GM18507 (cell line): ENCODE data around the gene NUP42.
"Not testable (repeated sequence)": the region's sequence is repeated elsewhere in the genome, so short reads cannot be mapped to it uniquely, and the experiment has no call there.

Experiments
- DNase-seq: peaks from one replicate; pipeline ENCODE4 v3.0.0; 2011; ENCODE audit warnings: low read depth; ENCODE audit not compliant: insufficient read length; ENCODE audit errors: extremely low spot score
- FAIRE-seq: peaks from 2 replicates; lab custom pipeline; 2011; peaks lifted over from hg19 to GRCh38; lab: Jason Lieb, UNC

The NUP42 gene

DNA sequence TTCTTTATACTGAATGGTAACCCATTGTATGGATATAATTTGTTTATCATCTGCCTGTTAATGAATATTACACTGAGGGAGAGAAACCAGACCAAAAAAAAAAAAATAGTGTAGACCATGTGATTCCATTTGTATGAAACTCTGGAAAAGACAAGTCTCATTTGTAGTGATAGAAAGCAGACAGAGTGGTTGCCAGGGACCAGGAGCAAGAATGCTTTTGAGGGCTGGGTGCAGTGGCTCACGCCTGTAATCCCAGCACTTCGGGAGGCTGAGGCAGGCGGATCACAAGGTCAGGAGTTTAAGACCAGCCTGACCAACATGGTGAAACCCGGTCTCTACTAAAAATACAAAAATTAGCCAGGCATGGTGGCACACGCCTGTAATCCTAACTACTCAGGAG, 15.9 kb downstream of the NUP42 start:
- DNase-seq, FAIRE-seq: not testable (repeated sequence)

- DNase-seq (no peak), FAIRE-seq (no peak)
Measured at GRCh38 chr7:23200331-23200730, 18.5 kb downstream of the NUP42 start.

DNA sequence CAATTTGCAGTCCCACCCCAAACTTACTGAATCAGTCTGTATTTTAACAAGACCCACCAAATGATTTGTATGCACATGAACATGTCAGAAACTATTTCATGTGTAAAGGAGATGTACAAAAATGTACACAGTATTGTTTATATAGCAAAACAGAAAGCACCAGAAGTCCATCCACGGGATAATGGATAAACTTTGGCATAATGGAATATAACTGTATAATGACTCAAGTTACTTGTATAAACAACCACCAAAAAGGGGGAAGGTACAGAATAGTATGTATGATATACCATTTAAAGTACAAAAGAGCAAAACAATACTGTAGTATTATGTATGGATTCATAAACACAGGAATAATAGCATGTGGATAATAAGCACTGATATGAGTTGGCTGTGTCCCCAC, 22.4 kb downstream of the NUP42 start:
- FAIRE-seq, result no peak
- DNase-seq, result no peak

- no peak for FAIRE-seq
- no peak for DNase-seq
Measured at GRCh38 chr7:23205577-23205908, 23.7 kb downstream of the NUP42 start.

GRCh38 chr7:23205909-23206767, 24.3 kb downstream of the NUP42 start:
- DNase-seq (no peak), FAIRE-seq (no peak)

GRCh38 chr7:23207021-23207420, 25.2 kb downstream of the NUP42 start:
- FAIRE-seq, result no peak

GRCh38 chr7:23207884-23208283, 26.0 kb downstream of the NUP42 start:
- FAIRE-seq (no peak), DNase-seq (no peak)

More at GRCh38 chr7:23207021-23207420, 25.2 kb downstream of the NUP42 start:
- DNase-seq, result no peak

- FAIRE-seq, result no peak
- no peak for DNase-seq
Measured at GRCh38 chr7:23208316-23208715, 26.5 kb downstream of the NUP42 start.

DNA sequence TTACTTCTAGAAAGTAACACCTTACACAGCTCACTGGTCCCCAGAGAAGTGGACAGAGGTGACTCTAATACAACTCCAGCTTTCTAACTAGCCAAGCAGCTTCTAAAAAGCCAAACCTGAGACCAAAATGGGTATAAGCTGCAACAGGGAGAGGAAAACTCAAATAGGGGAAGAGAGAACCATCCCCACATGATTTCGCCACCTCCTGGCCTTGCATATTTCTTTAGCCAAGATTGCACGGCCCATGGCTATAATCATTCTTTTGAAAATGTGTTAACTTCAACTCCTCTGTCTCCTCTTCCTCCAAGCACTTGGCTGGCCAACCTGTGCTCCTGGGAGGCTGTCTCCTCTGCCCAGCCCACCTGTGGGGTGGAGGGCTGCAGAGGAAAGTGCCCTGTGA, 28.7 kb downstream of the NUP42 start:
- no peak for DNase-seq
- no peak for FAIRE-seq

DNA sequence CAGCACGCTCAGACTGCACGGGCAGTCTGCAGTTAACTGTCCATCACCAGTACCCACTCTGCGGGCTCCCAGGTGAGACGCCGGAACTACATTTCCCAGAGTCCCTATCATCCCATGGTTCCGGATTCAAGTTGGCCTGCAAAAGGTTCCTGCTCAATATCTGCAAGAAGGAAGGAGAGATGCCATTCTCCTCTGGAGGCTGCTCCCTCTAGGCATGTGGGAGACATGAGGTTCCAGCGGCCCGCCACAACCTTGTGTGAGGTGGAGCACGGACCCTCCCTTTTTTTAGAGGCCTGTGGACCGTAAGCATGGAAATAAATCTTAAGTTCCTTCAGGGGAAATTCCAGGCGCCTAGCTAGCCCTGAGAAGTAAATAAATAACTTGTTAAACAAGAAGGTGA, 29.7 kb downstream of the NUP42 start:
- DNase-seq (no peak), FAIRE-seq (no peak)

GRCh38 chr7:23212395-23212794, 30.5 kb downstream of the NUP42 start:
- FAIRE-seq, result no peak
- no peak for DNase-seq

DNA sequence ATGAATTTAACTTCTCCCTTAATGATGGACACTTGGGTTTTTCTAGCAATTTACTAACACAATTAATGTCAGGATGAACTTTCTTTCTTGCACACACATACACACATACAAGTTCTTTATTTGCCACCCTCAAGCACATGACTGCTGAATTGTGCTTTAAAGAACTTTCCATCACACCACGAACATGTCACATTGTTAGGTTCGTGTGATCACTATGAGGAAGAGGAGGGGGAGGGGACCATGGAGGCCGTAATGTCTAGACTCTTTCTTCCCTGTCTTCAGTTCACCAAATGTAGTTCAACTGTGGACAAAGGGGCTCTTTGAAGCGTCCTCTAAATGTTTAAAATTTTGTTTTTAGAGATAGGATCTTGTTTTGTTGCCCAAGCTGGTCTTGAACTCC, 31.0 kb downstream of the NUP42 start:
- FAIRE-seq (no peak), DNase-seq (no peak)

GRCh38 chr7:23213755-23214154, 31.9 kb downstream of the NUP42 start:
- no peak for FAIRE-seq

GRCh38 chr7:23214423-23214822, 32.6 kb downstream of the NUP42 start:
- FAIRE-seq (no peak), DNase-seq (no peak)

More at GRCh38 chr7:23213755-23214154, 31.9 kb downstream of the NUP42 start:
- no peak for DNase-seq

DNA sequence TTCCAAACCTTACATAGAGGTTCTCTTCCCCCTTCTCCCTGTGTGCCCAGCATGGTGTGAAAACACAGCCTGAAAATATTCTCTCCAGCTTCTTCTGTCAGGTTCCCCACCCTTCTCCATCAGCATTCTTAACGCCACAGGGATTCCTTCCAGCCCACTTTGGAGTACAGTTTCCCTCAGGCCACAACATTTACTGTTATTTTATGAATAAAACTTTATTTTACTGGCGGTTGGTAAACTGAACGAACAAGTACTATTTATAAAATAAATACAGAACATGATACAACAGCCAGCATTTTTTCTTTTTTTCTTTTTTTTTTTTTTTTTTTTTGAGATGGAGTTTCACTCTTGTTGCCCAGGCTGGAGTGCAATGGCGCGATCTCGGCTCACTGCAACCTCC, 33.1 kb downstream of the NUP42 start:
- DNase-seq (no peak), FAIRE-seq (no peak)

DNA sequence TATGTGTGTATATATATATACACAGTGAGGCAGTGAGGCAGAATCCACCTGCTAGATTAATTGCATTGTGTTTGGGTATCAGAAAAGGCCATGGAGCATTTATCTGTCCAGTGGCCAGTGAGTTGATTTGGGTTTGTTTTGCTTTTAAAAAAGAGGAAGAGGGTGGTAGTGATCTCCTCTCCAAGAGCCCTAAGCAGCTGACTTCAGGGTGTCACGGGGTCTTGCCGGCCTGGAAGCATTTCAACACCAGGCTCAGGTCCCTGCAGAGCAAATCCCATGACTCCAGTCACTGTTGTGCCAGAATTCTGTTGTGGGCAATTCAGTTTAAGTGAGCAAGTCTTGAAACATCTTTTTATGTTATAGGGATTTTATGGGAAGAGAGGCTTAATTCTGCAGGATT, 34.2 kb downstream of the NUP42 start:
- FAIRE-seq, result no peak

GRCh38 chr7:23218196-23218595, 36.3 kb downstream of the NUP42 start:
- DNase-seq, result no peak
- no peak for FAIRE-seq

More for the DNA sequence above, 34.2 kb downstream of the NUP42 start:
- DNase-seq, result no peak

DNA sequence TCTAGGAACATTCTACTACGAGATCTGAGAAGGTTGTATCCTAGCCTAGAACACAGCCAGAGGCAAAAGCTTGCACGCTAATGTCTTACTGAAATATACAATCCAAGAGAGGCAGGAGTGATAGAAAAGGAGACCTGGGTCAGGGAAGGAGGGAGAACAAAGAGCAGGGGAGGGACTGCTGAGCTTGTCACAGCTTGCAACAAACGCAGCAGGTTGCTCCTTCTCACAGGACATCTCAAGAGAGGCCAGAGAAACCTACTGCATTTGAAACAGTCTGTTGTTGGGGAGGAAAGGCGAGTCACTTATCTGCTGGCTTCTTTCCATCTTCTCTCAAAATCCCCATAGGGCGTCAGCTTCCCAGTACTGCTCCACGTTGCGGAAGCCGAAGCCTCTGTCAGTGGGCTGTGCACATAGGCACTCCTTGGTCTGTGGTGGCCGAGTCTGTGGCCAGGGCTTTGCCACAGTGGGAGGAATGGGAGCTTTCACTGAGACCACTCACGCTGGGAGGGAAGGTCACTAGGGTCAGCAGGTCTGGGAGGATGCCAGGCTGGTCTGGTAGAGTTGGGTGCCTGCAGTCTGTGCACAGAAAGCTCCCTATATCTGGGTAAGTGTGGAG, 39.0 kb downstream of the NUP42 start:
- FAIRE-seq (no peak), DNase-seq (no peak)

GRCh38 chr7:23222439-23223030, 40.7 kb downstream of the NUP42 start:
- DNase-seq, result no peak
- no peak for FAIRE-seq

- FAIRE-seq, DNase-seq: not testable (repeated sequence)
Measured at GRCh38 chr7:23224364-23224763, 42.5 kb downstream of the NUP42 start.
